GM19438 (cell line): ENCODE data around the gene STAG1.
A peak's percentile ranks its signal among the peaks of the same experiment; 100 is the strongest.
"Not testable (repeated sequence)": the region's sequence is repeated elsewhere in the genome, so short reads cannot be mapped to it uniquely, and the experiment has no call there.

Source experiments
- ATAC-seq: cut with Tn5 transposase; IDR thresholded peaks from one replicate; pipeline ENCODE4 v1.9.1; 2021; ENCODE audit warnings: low read depth; ENCODE audit not compliant: unreplicated experiment

Gene STAG1

DNA sequence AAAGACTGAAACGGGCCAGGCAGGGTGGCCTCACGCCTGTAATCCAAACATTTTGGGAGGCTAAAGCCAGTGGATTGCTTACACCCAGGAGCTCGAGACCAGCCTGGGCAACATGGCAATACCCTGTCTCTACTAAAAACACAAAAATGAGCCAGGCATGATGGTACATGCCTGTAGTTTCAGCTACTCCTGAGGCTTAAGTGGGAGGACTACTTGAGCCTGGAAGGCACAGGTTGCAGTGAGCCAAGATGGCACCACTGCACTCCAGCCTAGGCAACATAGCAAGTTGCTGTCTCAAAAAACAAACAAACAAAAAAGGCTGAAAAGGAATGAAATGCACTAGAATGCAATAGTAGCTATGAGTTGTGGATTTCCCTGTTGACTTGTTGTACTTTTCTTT lies 94.7 kb downstream of the STAG1 start:
- ATAC-seq: no peak

DNA sequence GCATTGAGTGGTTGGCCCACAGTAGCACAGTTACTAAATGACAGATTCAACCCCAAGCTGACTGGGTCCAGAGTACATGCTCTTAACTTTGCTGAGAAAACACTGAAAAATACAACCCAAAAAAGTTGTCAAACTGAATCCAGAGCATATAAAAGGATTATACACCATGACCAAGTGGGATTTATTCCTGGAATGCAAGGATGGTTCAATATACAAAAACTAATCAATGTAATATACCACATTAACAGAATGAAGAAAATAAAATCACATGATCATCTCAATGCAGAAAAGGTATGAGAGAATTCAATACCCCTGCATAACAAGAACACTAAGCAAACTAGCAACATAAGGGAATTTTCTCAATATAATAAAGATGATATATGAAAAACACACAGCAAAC lies 98.5 kb downstream of the STAG1 start:
- ATAC-seq: no peak

DNA sequence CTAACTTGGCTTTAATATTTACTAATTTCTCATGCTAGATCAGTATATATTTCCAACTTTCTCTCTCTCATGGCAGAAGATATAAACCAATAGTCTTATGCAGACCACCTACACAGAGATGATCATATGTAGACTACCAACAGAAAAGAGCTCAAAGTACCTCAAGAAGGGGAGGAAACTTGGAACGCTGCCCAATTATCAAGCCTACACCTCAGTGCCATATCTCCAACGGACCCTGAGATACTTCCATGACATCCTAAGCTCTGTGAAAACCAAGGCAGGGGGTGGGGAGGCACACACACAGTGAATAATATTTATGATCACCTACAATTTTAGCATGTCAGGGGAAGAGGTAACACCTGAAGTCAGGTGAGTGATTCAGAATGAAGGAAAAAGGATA lies 100.6 kb downstream of the STAG1 start:
- ATAC-seq: no peak

DNA sequence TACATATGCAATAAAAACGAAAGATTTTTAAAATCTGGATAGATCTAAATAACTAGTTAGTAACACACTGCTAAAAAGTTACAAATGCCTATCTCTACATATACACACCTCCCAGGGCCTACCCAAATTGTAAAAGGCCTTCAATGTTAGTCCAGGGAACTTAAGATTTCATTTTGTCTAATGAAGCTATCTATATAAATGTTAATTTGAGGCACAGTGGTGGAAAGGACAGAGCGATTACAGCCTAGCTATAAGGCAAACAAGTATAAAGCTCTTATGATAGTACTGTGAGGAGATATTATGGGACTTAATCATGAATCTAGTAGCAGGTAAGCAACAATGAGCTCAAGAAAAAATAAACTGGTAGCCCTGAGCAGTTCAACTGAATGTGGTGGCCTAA lies 101.7 kb downstream of the STAG1 start:
- no peak for ATAC-seq

DNA sequence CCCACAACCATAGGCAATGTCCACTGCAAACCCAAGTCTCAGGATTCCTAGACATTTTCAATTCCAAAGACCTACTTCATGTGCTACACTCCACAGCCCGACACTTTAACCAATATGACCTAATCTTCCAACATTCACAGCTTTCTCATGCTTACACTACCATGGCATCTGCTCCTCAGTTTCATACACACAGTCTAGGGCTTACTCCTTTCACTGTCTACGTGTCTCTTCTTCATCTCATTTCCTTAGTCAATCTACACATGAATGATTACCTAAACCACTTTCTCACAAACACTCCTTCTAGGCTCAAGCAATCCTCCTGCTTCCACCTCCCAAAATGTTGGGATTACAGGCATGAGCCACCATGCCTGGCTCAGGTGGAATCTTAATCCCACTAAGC lies 106.3 kb downstream of the STAG1 start:
- ATAC-seq: peak; percentile 79

DNA sequence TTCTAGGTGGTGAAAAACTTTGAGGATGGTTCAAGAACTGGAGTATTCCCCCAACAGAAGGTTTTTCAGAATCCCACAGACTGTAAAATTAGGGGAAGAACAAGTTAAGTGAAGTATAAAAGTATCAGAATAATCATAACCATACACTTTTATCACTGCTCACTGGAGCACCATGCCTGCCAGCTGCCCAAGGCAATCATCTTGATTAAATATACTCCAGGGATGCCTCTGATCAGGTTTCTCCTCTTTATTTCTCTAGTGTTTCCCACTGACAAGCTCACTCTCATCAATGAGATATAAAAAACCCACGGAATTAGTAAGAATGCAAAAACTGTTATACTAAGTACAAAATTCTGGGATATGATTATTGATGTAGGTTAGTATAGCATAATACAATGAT lies 108.0 kb downstream of the STAG1 start:
- ATAC-seq: no peak

DNA sequence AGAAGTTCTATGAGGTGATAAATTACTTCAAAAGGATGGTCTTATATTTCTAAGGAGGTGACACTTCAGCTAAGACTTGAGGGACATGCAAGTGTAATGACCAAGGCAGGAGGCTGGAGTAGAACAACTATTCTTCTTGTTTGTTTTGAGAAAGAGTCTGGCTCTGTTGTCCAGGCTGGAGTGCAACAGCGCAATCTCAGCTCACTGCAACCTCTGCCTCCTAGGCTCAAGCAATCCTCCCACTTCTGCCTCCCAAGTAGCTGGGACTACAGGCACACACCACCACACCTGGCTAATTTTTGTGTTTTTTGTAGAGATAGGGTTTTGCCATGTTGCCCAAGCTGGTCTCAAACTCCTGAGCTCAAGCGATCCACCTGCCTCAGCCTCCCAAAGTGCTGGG lies 108.8 kb downstream of the STAG1 start:
- ATAC-seq: not testable (repeated sequence)

DNA sequence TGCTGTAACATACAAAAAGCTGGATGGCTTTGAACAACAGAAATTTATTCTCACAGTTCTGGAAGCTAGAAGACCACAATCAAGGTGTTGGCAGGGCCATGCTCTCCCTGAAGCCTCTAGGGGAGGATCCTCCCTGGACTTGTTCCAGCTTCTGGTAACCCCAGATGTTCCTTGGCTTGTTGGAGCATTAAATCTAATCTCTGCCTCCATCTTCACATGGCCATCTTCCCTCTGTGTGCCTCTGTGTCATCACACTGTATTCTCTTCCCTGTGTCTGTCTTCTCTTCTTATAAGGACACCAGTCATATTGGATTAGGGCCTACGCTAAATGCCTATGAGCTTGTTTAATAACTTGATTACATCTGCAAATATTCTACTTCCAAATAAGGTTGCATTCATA lies 109.5 kb downstream of the STAG1 start:
- ATAC-seq: no peak

DNA sequence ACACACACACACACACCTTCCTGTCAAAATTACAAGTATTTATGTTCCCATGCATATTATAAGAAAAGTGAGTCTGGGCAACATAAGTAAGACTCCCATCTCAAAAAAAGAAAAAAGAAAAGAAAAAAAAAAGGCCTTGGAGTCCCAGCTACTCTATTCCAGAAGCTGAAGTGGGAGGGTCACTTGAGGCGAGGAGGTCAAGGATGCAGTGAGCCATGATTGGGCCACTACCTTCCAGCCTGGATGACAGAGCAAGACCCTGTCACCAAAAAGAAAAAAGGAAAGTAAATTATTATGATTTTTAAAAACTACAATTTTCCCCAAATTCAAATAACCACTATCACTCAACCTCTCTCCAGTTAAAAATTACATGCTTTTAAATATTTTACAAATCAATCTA lies 113.1 kb downstream of the STAG1 start:
- ATAC-seq: no peak

DNA sequence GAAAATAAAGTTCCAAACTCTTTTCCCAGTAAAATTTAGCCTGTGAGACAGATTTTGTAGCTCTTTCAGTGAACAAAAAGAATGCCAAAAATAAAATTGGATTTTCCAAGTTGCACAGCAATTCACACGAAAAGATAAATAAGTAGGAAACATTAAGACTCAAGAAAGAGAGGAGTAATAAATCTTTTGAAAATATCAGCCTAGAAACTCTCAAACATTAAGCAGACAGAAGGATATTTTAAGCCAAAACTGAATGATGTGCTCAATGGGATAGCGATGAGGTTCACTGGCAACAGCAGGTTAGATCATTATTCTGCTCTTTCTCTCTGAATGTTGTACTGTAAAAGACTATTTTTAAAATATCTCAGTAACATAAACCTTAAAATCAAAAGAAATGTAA lies 115.0 kb downstream of the STAG1 start:
- no peak for ATAC-seq

DNA sequence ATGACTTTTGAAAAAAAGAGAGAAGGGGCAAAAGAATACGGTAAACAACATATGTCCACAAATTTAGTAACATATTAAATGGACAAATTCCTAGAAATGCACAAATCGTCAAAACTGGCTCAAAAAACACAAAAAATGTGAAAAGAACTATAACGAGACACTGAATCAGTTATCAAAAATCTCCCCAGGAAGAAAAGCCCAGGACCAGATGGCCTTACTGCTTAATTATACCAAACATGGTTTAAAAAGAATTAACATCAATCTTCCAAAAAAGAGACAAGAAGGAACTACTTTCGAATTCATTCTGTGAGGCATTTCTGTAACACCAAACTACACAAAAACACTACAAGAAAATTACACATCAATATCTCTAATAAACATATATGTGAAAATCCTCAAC lies 117.4 kb downstream of the STAG1 start:
- no peak for ATAC-seq

DNA sequence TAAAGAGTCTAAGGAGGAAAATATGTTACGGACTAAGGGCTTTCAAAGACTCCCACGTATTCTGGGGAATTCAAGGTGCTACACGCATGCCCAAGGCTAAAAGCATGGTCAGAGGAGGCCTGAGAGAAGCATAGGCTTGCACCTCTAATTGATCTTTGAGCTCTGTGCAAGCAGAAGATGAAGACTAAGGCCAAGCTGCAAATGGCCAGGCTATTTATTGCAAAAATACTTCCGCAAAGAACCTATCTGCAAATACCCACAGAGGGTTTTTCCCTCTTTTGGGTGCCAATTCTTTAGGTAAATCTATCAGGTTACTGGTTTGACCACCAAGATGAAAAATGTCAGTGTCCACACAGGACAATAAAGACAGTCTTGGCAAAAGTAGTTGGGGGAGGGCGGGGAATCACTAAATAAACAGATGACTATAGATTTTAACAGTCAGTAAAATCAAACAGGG lies 119.5 kb downstream of the STAG1 start:
- ATAC-seq: no peak

DNA sequence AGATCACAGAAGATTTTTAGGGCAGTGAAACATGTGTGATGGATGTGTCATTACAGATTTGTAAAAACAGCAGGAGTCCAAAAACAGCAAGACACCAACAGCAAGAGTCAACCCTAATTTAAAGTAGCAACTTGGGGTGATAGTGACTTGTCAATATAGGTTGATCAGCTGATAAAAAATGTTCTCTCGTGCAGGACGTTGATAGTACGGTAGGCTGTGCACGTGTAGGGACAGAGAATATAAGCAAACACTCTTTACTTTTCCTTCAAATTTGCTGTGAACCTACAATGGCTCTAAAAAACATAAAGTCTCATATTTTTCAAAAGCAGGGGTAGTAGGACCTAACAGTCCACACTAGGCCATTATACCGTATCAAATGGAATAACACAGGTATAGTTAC lies 120.8 kb downstream of the STAG1 start:
- no peak for ATAC-seq

DNA sequence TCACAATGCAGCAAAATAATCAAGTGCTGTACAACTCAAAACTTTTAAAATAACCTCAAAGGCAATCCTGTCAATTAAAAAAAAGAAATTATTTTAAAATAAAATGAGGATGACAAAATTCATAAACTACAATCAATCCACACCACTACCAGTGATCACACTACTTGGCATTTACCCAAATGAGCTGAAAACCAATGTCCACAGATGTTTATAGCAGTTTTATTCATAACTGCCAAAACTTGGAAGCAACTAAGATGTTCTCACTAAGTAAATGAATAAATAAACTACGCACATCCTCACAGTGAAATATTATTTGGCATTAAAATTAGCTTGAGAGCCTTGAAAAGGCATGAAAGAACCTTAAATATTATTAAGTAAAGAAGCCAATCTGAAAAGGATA lies 121.3 kb downstream of the STAG1 start:
- no peak for ATAC-seq

DNA sequence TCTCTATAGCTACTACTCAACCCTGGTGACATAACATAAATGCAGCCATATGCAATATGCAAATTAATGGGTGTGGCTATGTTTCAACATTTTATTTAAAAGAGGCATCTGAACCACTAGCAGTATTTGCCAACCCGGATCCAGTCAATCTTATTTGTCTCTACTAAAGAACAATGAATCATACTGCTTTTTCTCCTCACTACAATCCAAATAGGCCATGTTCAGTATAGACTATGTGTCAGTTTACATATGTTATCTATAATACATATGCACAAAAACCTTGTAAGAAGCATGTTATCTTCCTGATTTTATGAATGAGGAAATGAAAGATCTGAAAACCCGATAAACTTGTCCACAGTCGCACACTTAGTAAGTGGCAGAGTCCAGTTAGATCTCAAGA lies 125.7 kb downstream of the STAG1 start:
- no peak for ATAC-seq

DNA sequence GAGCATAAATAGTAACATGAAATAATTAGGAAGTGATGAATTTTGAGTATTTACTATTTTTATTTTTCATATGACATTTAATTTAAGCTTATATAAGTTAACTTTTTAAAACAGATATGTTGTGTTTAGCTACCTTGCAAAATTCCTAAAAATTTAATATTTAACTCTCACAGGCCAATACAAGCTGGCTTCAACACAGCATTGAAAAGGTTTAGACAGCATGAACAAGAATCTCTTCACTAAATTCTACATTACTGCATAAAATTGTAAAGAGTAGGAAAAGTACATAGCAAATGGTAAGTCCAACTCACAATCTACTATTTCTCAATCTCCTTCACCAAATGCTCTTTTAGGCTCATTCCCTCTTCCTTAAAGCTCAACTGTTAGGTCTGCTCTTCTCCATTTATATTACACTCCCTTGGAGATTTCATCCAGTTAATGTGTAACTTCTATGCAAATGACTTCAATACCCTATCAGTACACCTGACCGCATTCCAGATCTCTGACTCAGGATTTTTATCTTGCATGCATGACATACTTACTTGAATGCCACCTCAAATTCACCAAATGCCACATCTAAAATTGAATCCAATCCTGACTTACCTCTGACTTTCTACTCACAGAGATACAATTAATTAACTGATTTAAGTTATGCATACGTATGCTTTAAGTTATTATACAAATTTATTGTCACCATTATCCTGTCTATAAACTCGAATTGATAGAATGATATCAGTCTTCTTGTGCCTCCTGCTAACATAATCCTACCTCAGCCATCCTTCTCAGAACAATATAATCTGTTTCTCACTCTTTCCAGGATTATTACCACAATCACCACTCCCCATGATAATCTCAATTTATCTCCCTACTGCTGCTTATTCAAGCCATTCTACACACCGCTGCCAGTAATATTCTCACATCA lies 127.0 kb downstream of the STAG1 start:
- no peak for ATAC-seq

DNA sequence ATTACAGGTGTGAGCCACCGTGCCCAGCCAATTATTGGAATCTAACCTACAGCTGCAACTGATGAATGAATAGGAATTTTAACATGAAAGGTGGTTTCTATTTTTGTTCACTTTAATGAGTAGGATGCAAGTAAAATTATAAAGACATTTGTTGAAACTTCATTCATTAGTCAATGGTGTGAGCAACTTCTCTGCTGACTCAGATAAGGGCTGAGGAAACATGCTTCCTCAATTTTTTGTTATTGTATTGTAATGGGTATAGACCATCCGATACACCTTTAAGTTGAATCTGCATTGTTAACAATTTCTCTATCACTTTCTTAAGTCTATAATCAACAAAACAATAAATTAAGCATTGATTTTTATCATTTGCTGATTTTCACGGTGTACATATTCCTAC lies 127.8 kb downstream of the STAG1 start:
- ATAC-seq: no peak

DNA sequence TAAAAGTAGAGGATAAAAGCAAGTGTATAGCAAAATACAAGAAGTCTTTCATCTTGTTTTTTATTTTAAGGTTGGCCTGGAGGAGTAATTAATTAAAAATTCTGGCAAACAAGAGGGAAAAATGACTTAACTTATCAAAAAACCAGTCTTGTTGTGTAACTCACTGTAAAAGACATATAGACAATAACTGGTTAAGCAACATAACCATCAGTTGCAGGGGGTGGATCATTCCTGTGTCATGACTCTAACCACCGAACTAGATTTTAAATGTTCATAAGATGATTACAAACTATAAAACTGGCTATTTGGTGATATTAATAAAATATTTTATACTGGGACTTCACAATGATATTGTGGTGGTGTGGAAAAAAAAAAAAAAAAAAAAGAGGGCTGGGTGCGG lies 130.6 kb downstream of the STAG1 start:
- ATAC-seq: no peak

DNA sequence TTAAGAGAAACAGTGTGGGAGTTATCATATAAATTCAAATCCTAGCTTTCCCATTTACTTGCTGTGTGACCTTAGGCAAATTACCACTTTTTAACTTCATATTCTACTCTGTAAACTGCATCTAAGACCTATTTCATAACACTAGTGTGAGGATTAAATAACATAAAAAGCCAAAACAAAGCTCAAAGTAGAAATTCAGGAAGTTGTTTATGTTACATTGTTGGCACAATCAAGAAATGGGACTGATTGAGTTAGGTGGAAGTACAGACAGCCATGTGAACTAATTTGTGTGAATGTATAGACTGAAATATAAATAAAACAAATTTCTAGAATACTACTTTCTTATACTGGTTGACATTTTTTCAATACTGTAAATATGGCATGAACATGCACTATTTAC lies 131.7 kb downstream of the STAG1 start:
- ATAC-seq: no peak

DNA sequence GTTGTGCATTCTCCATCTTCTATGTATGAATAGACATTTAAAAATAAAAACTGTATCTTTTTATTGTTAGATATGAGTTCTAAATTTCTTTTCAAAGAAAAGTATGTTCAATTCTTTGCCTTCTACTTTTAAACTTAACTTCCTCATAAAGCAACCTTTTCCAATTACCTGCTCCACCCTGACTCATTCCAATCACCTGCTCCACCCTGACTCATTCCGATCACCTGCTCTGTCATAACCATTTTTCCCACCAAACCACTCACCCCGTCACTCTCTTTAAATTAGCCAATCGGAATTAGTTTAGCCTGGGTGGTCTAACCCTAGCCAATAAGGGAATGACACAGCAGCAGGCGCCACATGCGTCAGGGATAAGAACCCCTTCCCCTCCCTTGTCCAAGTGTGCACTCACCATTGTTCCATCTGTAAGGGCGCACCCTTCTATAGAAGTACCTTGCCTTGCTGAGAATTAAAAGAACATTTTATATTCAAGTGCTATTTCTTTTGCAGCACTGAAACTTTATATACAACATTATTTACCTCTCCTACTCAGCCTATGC lies 134.1 kb downstream of the STAG1 start:
- not testable (repeated sequence) for ATAC-seq

DNA sequence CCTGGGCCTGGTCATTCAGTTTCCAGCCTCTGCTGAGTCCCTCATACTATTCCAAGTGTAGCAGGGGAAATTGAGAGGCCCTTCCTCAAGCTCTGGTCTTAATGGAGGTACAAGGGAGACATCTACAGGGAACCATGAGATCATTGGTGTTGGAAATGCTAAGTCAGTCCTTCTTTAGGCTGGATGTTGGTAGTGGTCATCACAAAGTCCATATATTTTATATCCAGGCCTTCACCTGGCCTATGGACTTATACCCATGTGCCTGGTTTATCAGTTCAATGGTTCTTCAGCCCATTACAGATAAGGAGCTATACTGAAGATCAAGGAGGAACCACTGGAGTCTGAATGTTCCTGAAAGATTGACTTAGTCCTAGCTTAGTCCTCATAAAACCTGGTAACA lies 135.0 kb downstream of the STAG1 start:
- no peak for ATAC-seq

DNA sequence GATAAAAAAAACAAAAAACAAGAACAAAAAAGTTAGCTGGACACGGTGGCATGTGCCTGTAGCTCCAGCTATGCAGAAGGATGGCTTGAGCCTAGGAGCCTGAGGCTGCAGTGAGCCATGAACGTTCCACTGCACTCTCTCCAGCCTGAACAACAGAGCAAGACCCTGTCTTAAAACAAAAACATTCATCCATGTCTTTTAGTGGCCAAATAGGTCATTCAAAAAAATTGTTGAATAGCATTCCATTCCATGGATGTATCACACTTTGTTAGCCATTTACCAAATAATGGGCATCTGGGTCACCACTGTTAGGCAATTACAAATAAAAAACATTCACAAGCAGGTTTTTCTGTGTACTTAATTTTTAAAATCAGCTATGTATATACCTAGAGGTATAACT lies 139.7 kb downstream of the STAG1 start:
- ATAC-seq: no peak
